Amniotic epithelial cell (primary cell): ENCODE data around the gene KNTC1.
"Not testable (repeated sequence)": the region's sequence is repeated elsewhere in the genome, so short reads cannot be mapped to it uniquely, and the experiment has no call there.

Experiments
- DNase-seq: peaks from one replicate; pipeline ENCODE4 v3.0.0-alpha.2; 2010; ENCODE audit warnings: low read depth

Gene KNTC1

GRCh38 chr12:122566816-122567215 is 39.8 kb downstream of the KNTC1 start:
- DNase-seq = not testable (repeated sequence)

- DNase-seq = no peak
These were observed 42.2 kb downstream of the KNTC1 start for GRCh38 chr12:122569288-122569687.

GRCh38 chr12:122570006-122570405 is 43.0 kb downstream of the KNTC1 start:
- peak; percentile 33 for DNase-seq

- DNase-seq = no peak
These were observed 44.8 kb downstream of the KNTC1 start for GRCh38 chr12:122571821-122572220.

- DNase-seq = not testable (repeated sequence)
These were observed 56.2 kb downstream of the KNTC1 start for GRCh38 chr12:122583294-122583693.

- peak; percentile 12 for DNase-seq
These were observed 57.3 kb downstream of the KNTC1 start for GRCh38 chr12:122584177-122584863.

GRCh38 chr12:122590990-122591389 is 63.9 kb downstream of the KNTC1 start:
- DNase-seq = no peak

- not testable (repeated sequence) for DNase-seq
These were observed 64.9 kb downstream of the KNTC1 start for GRCh38 chr12:122591966-122592365.

GRCh38 chr12:122592543-122592942 is 65.5 kb downstream of the KNTC1 start:
- DNase-seq = not testable (repeated sequence)

GRCh38 chr12:122593910-122594309 is 66.9 kb downstream of the KNTC1 start:
- no peak for DNase-seq

- DNase-seq = no peak
These were observed 69.8 kb downstream of the KNTC1 start for GRCh38 chr12:122596838-122597237.

GRCh38 chr12:122602456-122602855 is 75.4 kb downstream of the KNTC1 start:
- DNase-seq = no peak

- DNase-seq = no peak
These were observed 77.9 kb downstream of the KNTC1 start for GRCh38 chr12:122604993-122605392.

- no peak for DNase-seq
These were observed 82.7 kb downstream of the KNTC1 start for GRCh38 chr12:122609732-122610131.

- no peak for DNase-seq
These were observed 83.2 kb downstream of the KNTC1 start for GRCh38 chr12:122610207-122610606.

GRCh38 chr12:122610911-122611310 is 83.9 kb downstream of the KNTC1 start:
- DNase-seq = peak; percentile 28

- peak; percentile 16 for DNase-seq
These were observed 87.8 kb downstream of the KNTC1 start for GRCh38 chr12:122614839-122615238.

GRCh38 chr12:122615780-122616179 is 88.7 kb downstream of the KNTC1 start:
- no peak for DNase-seq

- no peak for DNase-seq
These were observed 108.4 kb downstream of the KNTC1 start for GRCh38 chr12:122635471-122635870.

- peak; percentile 74 for DNase-seq
These were observed 116.3 kb downstream of the KNTC1 start for GRCh38 chr12:122643207-122643805.

GRCh38 chr12:122646517-122647217 is 119.6 kb downstream of the KNTC1 start:
- DNase-seq = peak; percentile 95

GRCh38 chr12:122651520-122652224 is 124.6 kb downstream of the KNTC1 start:
- no peak for DNase-seq

- DNase-seq = not testable (repeated sequence)
These were observed 126.2 kb downstream of the KNTC1 start for GRCh38 chr12:122653291-122653690.
